ENCODE data around the gene LRTM1.

GRCh38 chr3:54964081-54964480 lies 36.2 kb upstream of the LRTM1 start:
- no peak for TF ChIP-seq GATA2 (IDR thresholded peaks at IDR 0.05; ENCODE audit: low read depth, low read length)
- TF ChIP-seq GATA3 (IDR thresholded peaks at IDR 0.05; ENCODE audit: low read depth, low read length): no peak

All from SH-SY5Y (cell line).